Activated T-cell treated with anti-CD3 and anti-CD28 coated beads, Interleukin-2, amount 50 U/mL, for 24 hours (primary cell): ENCODE results near the gene ISG20L2.

Experiments used
- DNase-seq: peaks from one replicate; pipeline ENCODE4 v3.0.0-alpha.2; 2020
- H3K27ac Mint-ChIP-seq: 2 replicates; pipeline ENCODE4 v1.8.0; 2020; ENCODE audit warnings: mild to moderate bottlenecking, mixed read lengths
- H3K27me3 Mint-ChIP-seq: 2 replicates; pipeline ENCODE4 v1.8.0; 2020; ENCODE audit warnings: mixed read lengths
- H3K36me3 Mint-ChIP-seq: 2 replicates; pipeline ENCODE4 v1.8.0; 2020; ENCODE audit warnings: low read depth, mixed read lengths
- H3K4me1 Mint-ChIP-seq: 2 replicates; pipeline ENCODE4 v1.8.0; 2020; ENCODE audit warnings: low read depth, mixed read lengths
- H3K4me3 Mint-ChIP-seq: 2 replicates; pipeline ENCODE4 v1.8.0; 2020; ENCODE audit warnings: mild to moderate bottlenecking, moderate library complexity, mixed read lengths
- H3K9me3 Mint-ChIP-seq: 2 replicates; pipeline ENCODE4 v1.8.0; 2020; ENCODE audit warnings: mixed read lengths

ISG20L2 gene

DNA sequence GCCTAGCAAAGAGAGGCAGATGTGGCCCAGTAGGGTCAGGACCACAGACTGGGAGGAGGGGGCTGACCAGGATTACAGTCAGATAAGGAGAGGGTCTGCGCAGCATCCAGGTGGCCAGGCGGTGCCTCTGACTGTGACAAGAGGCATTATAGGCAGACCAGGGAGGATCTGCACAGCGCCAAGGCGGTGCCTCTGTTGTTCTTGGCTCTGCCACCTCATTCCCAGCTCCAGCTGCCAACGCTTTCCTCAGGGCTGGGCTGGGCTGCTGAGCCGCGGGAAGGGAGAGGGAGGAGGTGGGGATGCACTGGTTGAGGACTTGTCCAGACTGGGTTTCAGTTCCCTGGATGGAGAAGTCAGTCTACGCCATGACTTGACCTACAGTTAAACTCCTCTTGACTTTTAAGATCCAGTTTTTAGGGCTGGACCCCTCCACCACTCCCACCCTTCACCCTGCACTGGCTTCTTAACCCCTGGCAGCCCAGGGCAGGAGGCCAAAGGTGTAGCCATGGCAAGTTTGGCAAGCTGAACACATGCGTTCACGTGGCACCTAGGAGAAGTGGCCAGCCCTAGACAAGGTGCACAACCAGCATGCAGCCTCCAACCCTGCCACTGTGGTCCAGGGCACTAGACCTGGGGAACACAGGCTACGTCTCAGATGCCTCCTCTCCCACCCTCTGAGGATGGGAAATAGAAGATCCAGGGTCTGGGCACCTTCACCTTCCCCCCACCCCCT, 18.6 kb downstream of the ISG20L2 start:
- no peak for DNase-seq
- peaks cover 9% of the 10 kb centered on the region for H3K27me3 Mint-ChIP-seq
- peak overlapping the region; percentile 15 for H3K27ac Mint-ChIP-seq
- H3K36me3 Mint-ChIP-seq: peaks cover 3% of the 10 kb centered on the region
- no peaks in the 10 kb centered on the region for H3K9me3 Mint-ChIP-seq
- no peak overlapping the region for H3K4me3 Mint-ChIP-seq
- H3K4me1 Mint-ChIP-seq: peaks cover 21% of the 10 kb centered on the region

DNA sequence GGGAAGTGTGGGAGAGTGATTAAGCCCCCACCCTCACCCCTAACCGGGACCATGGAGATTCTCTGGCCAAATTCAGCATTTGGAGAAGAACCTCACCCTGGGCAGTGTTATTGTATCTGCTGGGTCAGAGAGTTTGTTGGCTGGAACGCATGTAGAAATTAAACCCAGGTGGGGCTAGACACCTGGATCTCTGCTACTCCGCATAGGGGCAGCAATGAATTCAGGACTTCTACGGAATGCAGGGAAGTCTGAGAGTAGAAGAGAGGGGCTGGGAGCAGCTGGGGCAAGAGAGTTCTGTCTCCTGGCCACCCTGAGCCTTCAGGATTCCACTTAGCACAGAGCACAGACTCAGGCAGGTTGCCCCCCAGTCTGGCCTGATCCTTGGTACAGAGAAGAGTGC, 19.5 kb downstream of the ISG20L2 start:
- H3K4me3 Mint-ChIP-seq: no peak overlapping the region
- H3K4me1 Mint-ChIP-seq: peaks cover 30% of the 10 kb centered on the region
- H3K36me3 Mint-ChIP-seq: no peaks in the 10 kb centered on the region
- no peak for DNase-seq
- H3K9me3 Mint-ChIP-seq: no peaks in the 10 kb centered on the region
- H3K27me3 Mint-ChIP-seq: peaks cover 18% of the 10 kb centered on the region
- no peak overlapping the region for H3K27ac Mint-ChIP-seq

GRCh38 chr1:156708218-156708661, 20.3 kb downstream of the ISG20L2 start:
- Mint-ChIP-seq H3K4me3 (no peak overlapping the region), H3K27me3 (peaks cover 26% of the 10 kb centered on the region), H3K4me1 (peaks cover 32% of the 10 kb centered on the region), H3K36me3 (no peaks in the 10 kb centered on the region), H3K27ac (no peak overlapping the region), H3K9me3 (no peaks in the 10 kb centered on the region)
- DNase-seq: no peak

GRCh38 chr1:156707417-156708217, 20.9 kb downstream of the ISG20L2 start:
- DNase-seq: no peak
- no peaks in the 10 kb centered on the region for H3K36me3 Mint-ChIP-seq
- H3K27me3 Mint-ChIP-seq: peaks cover 31% of the 10 kb centered on the region
- peak overlapping the region; percentile 8 for H3K4me3 Mint-ChIP-seq
- no peak overlapping the region for H3K27ac Mint-ChIP-seq
- H3K9me3 Mint-ChIP-seq: no peaks in the 10 kb centered on the region
- peaks cover 32% of the 10 kb centered on the region for H3K4me1 Mint-ChIP-seq

- Mint-ChIP-seq H3K27me3 (peaks cover 36% of the 10 kb centered on the region), H3K9me3 (no peaks in the 10 kb centered on the region)
Measured at GRCh38 chr1:156706657-156707416, 21.7 kb downstream of the ISG20L2 start.

GRCh38 chr1:156705918-156706656, 22.5 kb downstream of the ISG20L2 start:
- Mint-ChIP-seq H3K36me3 (no peaks in the 10 kb centered on the region), H3K4me3 (peak overlapping the region; percentile 70), H3K4me1 (peaks cover 32% of the 10 kb centered on the region), H3K27ac (peak overlapping the region; percentile 61), H3K9me3 (no peaks in the 10 kb centered on the region), H3K27me3 (peaks cover 38% of the 10 kb centered on the region)
- DNase-seq: peak; percentile 82

More at GRCh38 chr1:156706657-156707416, 21.7 kb downstream of the ISG20L2 start:
- peaks cover 32% of the 10 kb centered on the region for H3K4me1 Mint-ChIP-seq
- H3K4me3 Mint-ChIP-seq: peak overlapping the region; percentile 70
- no peaks in the 10 kb centered on the region for H3K36me3 Mint-ChIP-seq
- no peak for DNase-seq
- H3K27ac Mint-ChIP-seq: peak overlapping the region; percentile 52

DNA sequence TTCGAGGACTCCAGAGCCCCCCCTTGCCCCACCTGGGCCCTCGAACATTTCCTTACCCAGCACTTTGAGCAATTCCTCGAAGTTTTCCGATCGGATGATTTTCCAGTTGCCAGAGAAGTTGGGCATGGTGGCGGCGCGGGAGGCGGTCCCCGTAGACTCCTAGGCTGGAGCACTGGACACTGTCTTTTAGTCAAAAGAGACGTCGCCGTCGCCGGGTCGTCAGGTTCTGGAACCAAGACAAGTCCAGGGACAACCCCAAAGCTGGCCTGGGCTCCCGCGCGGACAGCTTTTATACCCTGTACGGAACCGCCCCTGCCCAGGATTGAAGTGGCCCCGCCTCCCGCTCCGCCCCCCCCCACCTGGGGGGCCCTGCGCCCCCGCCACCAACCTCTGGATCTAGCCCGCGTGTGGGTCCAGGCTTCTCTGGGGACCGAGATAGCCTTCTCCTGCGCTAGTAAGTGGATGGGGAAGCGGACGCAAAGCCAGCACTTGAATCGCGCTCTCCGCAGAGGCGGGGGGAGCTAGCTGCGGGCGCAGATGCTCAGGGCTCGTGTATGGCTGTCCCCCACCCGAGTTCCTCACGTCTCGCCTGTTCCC, 23.1 kb downstream of the ISG20L2 start, which contains the start of gene CRABP2:
TSS of gene CRABP2 (minus strand) at position 263 of the 597 bp plus-strand sequence. CDS start at position 126, 137 bp downstream.
- Mint-ChIP-seq H3K4me1 (peaks cover 34% of the 10 kb centered on the region), H3K27me3 (peaks cover 41% of the 10 kb centered on the region)
- no peak for DNase-seq

GRCh38 chr1:156704930-156705320, 23.6 kb downstream of the ISG20L2 start:
- Mint-ChIP-seq H3K36me3 (no peaks in the 10 kb centered on the region), H3K4me3 (peak overlapping the region; percentile 70), H3K27ac (peak overlapping the region; percentile 44), H3K27me3 (peaks cover 43% of the 10 kb centered on the region), H3K4me1 (peaks cover 34% of the 10 kb centered on the region), H3K9me3 (no peaks in the 10 kb centered on the region)
- peak; percentile 64 for DNase-seq

More for the DNA sequence above, 23.1 kb downstream of the ISG20L2 start, which contains the start of gene CRABP2:
- peak within 1 kb of the TSS; percentile 61 for H3K27ac Mint-ChIP-seq
- no peaks in the 10 kb centered on the region for H3K36me3 Mint-ChIP-seq
- no peaks in the 10 kb centered on the region for H3K9me3 Mint-ChIP-seq
- peak within 1 kb of the TSS; percentile 70 for H3K4me3 Mint-ChIP-seq

DNA sequence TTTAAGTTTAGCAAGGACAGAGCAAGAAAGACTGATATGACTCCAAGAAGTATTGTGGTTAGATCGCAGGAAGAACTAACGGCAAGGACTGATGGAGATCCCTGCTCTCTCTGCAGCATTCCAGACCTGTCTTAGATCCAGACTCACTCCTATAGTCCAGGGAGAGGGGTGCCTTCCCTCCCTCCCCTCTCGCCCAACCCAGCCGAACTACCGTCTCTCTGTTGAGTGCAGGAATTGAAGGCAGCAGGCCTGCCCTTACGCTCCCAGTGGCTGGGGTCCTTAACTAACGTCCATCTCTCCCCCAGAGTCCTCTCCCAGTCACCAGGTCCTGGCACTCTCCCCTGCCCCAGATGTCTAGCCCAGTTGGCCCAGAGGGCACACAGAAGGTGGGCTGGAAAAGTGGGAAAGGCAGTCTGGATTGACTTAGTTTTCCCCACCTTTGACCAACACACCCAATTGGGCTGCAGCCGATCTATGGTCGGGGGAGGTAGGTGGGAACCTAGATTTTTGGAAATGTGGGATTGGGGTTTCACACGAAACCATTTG, 24.3 kb downstream of the ISG20L2 start:
- no peak for DNase-seq
- H3K36me3 Mint-ChIP-seq: no peaks in the 10 kb centered on the region
- peaks cover 47% of the 10 kb centered on the region for H3K27me3 Mint-ChIP-seq

DNA sequence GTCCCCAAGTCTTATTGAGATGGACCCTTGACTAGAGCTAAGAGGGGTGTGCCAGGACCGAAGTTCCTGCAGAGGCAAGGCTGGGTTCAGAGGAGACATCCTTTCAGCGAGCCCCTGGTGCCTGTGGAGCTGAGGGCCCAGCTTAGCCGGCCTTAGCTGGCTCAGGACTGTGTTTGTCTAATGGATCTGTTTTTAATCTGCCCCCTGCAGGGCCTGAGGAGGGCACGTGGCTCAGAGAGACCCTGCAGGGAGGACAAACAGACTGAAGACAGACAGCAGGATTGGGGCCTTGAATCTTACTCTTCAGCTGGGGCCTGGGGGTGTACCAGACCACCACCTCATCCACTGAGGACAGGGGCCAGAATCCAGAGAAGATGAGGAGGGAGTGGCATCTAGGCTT, 24.8 kb downstream of the ISG20L2 start:
- H3K27me3 Mint-ChIP-seq: peaks cover 47% of the 10 kb centered on the region

More for the DNA sequence above, 24.3 kb downstream of the ISG20L2 start:
- Mint-ChIP-seq H3K9me3 (no peaks in the 10 kb centered on the region), H3K27ac (no peak overlapping the region), H3K4me1 (peaks cover 34% of the 10 kb centered on the region), H3K4me3 (no peak overlapping the region)

DNA sequence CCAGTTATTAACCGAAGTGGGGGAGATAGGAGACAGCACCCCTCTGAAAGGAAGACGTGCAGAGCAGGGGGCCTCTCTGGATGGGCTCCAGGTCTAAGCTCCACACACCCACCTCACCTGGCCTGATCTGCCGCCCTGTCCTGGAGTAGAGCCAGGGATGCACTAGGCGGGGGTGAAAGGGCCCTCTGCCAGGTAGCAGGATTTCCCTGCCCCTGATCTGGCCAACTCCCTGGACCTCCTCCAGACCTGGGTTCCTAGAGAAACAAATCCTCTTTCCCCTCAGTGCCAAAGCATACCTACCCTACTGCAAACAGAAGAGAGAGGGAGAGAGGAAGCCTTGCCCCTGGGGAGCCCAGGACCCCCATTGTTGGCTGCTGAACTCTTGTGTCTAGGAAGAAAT, 25.2 kb downstream of the ISG20L2 start:
- Mint-ChIP-seq H3K27ac (no peak overlapping the region), H3K4me3 (no peak overlapping the region), H3K4me1 (peaks cover 34% of the 10 kb centered on the region), H3K36me3 (no peaks in the 10 kb centered on the region), H3K27me3 (peaks cover 47% of the 10 kb centered on the region), H3K9me3 (no peaks in the 10 kb centered on the region)
- DNase-seq: no peak

More for the DNA sequence above, 24.8 kb downstream of the ISG20L2 start:
- no peak for DNase-seq
- no peak overlapping the region for H3K4me3 Mint-ChIP-seq
- H3K9me3 Mint-ChIP-seq: no peaks in the 10 kb centered on the region
- no peak overlapping the region for H3K27ac Mint-ChIP-seq
- H3K36me3 Mint-ChIP-seq: no peaks in the 10 kb centered on the region
- peaks cover 34% of the 10 kb centered on the region for H3K4me1 Mint-ChIP-seq

GRCh38 chr1:156700736-156701531, 27.6 kb downstream of the ISG20L2 start:
- Mint-ChIP-seq H3K36me3 (no peaks in the 10 kb centered on the region), H3K27me3 (peaks cover 57% of the 10 kb centered on the region), H3K4me3 (no peak overlapping the region), H3K4me1 (peaks cover 22% of the 10 kb centered on the region), H3K27ac (no peak overlapping the region), H3K9me3 (no peaks in the 10 kb centered on the region)
- DNase-seq: no peak
